Measurements from ENCODE around the gene KRT31.

- TF ChIP-seq CTCF (IDR thresholded peaks at IDR 0.05) (no peak), POLR2A (IDR thresholded peaks at IDR 0.05) (no peak)
Measured at GRCh38 chr17:41413353-41413957, 16.0 kb upstream of the KRT31 start.
